Right lobe of liver (tissue), 6 donors: Measurements from ENCODE around the gene FTO. TPM values are rescaled to one million over a fixed set of nuclear protein-coding genes. Genes with fewer than 3 reads are reported as not detected.

ENCODE experiments used
- ATAC-seq, 4 donors: fragments of 200-7000 bp; cut with Tn5 transposase; one replicate each; pipeline ENCODE4 v1.9.1; 2020; ENCODE audit warnings: mild to moderate bottlenecking in 4 of 4, moderate library complexity in 4 of 4
- DNase-seq, 3 donors: peaks; one replicate each; pipeline ENCODE4 v3.0.0-alpha.2; 2020
- H3K27ac ChIP-seq, 3 donors: fragments of 200-600 bp; one replicate each; pipeline ENCODE4 v1.8.0; 2022
- H3K27me3 ChIP-seq, 2 donors: fragments of 200-600 bp; one replicate each; pipeline ENCODE4 v1.8.0; 2022
- H3K36me3 ChIP-seq, 4 donors: fragments of 200-600 bp; sonication (generic) in 1 of 4; one replicate each; pipeline versions ENCODE4 v1.5.1 to v1.8.0; 2017 to 2022; ENCODE audit warnings: control low read depth in 1 of 4
- H3K4me1 ChIP-seq, 4 donors: fragments of 200-600 bp; sonication (generic) in 1 of 4; one replicate each; pipeline versions ENCODE4 v1.5.1 to v1.8.0; 2017 to 2022; ENCODE audit warnings: control low read depth in 1 of 4
- H3K4me3 ChIP-seq, 3 donors: fragments of 200-600 bp; one replicate each; pipeline ENCODE4 v1.8.0; 2022
- H3K9me3 ChIP-seq, 4 donors: fragments of 200-600 bp; sonication (generic) in 1 of 4; one replicate each; pipeline versions ENCODE4 v1.5.1 to v1.8.0; 2017 to 2022; ENCODE audit warnings: control low read depth in 1 of 4
- CTCF ChIP-seq, 4 donors: fragments of 200-600 bp in 3 of 4; fragments of 450-650 bp in 1 of 4; IDR thresholded peaks; one replicate each; pipeline versions ENCODE4 v1.5.1 to v1.8.0; 2016 to 2022; ENCODE audit warnings: antibody characterized with exemption in 4 of 4, mild to moderate bottlenecking in 2 of 4
- POLR2A ChIP-seq: fragments of 450-650 bp; IDR thresholded peaks from one replicate; pipeline ENCODE4 v1.6.1; 2017; ENCODE audit warnings: antibody characterized with exemption, mild to moderate bottlenecking
- WGBS: methylation state at CpG from one replicate; pipeline ENCODE4 v1.1.6; 2018; ENCODE audit warnings: low coverage, low lambda C conversion rate; ENCODE audit not compliant: insufficient coverage; ENCODE audit errors: missing lambda C conversion rate; 5-methylcytosine and 5-hydroxymethylcytosine counted together
- intact Hi-C, 2 donors: fragments of 100-400 bp; cut with DNase I; formaldehyde crosslinking; loops; one replicate each; pipeline versions ENCODE4 v1.11.2 to v1.14.1; 2022
- total RNA-seq, 6 experiments: library from RNA; depleted of rRNA in 2 of 6; stranded (reverse); fragments of >200 nt in 2 of 6; fragmentation: NEBNext Ultra II Directional in 3 of 6; extraction: Animal tissue kit (Norgen Biotek cat#: 25700) in 3 of 6; gene quantifications; one replicate each; pipeline versions ENCODE4 v1.1.0 to v1.2.4, GENCODE V29; 2016 to 2023
- donor health status: DM: no; HTN: yes; CAD: no.
- donor health status: DM: no; HTN: no; CAD: no.
- donor health status: DM: no; HTN: no; CAD: no.
- donor health status: DM: no; HTN: yes; CAD: no.
- donor health status: DM: no; HTN: yes; CAD: no.

Gene FTO
- total RNA-seq, 6 experiments from 2014 or later: 28.9 to 51.6 (median 33.6) TPM

GRCh38 chr16:53864819-53865493, 161.0 kb downstream of the FTO start:
- Histone ChIP-seq H3K27ac (no peak overlapping the region), H3K4me1 (no peaks in the 10 kb centered on the region), H3K9me3 (no peaks in the 10 kb centered on the region), H3K36me3 (no peaks in the 10 kb centered on the region), H3K27me3 (no peaks in the 10 kb centered on the region), H3K4me3 (no peak overlapping the region)
- 85% methylated on average over 2 of the region's 2 CpGs for WGBS
- no peak for DNase-seq
- intact Hi-C loops: no loop called here
- TF ChIP-seq POLR2A (no peak), CTCF (IDR thresholded peaks at IDR 0.05) (no peak)
- peak in 3 of 4 donors; percentile 34 to 45 (median 38) for ATAC-seq

DNA sequence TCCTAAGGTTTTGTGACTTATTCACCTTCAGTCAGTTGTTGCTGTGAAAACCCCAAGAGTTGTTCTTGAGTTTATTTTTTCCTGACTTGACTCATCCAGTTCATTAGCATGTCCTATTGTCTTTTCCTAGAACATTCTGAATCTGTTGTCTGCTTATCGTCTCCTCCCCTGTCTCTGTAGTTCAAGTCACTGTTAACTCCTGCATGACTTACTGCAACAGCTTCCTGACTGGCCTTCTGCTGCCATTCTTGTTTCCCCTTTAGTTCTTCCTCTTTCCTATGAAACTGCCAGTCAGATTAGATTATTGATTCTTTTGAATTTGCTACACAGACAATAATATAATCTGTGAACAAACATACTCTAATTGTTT, 161.5 kb downstream of the FTO start:
- 0% methylated on average over 1 of the region's 1 CpG for WGBS
- H3K9me3 ChIP-seq: no peaks in the 10 kb centered on the region
- ATAC-seq: peak; percentile 56 to 92 (median 80)
- H3K4me3 ChIP-seq: no peak overlapping the region
- DNase-seq: no peak
- no peak overlapping the region for H3K27ac ChIP-seq
- H3K27me3 ChIP-seq: no peaks in the 10 kb centered on the region
- no peaks in the 10 kb centered on the region for H3K4me1 ChIP-seq
- H3K36me3 ChIP-seq: no peaks in the 10 kb centered on the region
- no peak for TF ChIP-seq CTCF (IDR thresholded peaks at IDR 0.05)
- TF ChIP-seq POLR2A: no peak
- intact Hi-C loops: no loop called here

DNA sequence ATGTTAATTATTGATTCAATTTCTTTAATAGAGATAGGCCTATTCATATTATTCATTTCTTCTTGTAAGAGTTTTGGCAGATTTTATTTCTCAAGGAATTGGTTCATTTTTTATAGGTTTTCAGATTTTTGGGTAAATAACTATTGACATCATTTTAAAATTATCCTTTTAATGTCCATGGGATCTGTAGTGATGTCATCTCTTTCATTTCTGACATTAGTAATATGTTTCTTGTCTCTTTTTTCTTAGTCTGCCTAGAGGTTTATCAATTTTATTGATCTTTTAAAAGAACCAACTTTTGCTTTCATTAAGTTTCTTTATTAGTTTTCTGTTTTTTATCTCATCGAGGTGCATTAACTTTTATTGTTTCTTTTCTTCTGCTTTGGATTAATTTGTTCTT, 162.6 kb downstream of the FTO start:
- DNase-seq (no peak), ATAC-seq (no peak)
- intact Hi-C loops: no loop called here
- Histone ChIP-seq H3K4me3 (no peak overlapping the region), H3K9me3 (no peaks in the 10 kb centered on the region), H3K36me3 (no peaks in the 10 kb centered on the region), H3K27ac (no peak overlapping the region), H3K27me3 (no peaks in the 10 kb centered on the region), H3K4me1 (no peaks in the 10 kb centered on the region)
- TF ChIP-seq CTCF (IDR thresholded peaks at IDR 0.05): no peak
- WGBS: 100% methylated on average over 1 of the region's 1 CpG

- Histone ChIP-seq H3K27ac (no peak overlapping the region), H3K36me3 (no peaks in the 10 kb centered on the region), H3K4me3 (no peak overlapping the region), H3K4me1 (no peaks in the 10 kb centered on the region), H3K27me3 (no peaks in the 10 kb centered on the region), H3K9me3 (no peaks in the 10 kb centered on the region)
- no peak for DNase-seq
- no peak for TF ChIP-seq CTCF (IDR thresholded peaks at IDR 0.05)
- TF ChIP-seq POLR2A: no peak
- intact Hi-C loops: no loop called here
- WGBS: 100% methylated on average over 1 of the region's 1 CpG
- no peak for ATAC-seq
Observed at GRCh38 chr16:53870831-53871230, 166.9 kb downstream of the FTO start.
